T47D (cell line): Measurements from ENCODE around the gene ECEL1.
A peak's percentile ranks its signal among the peaks of the same experiment; 100 is the strongest.

Experiments
- DNase-seq, 2 experiments: peaks; one replicate each; pipeline versions ENCODE4 v3.0.0 to v3.0.0-alpha.2; 2011 to 2012; ENCODE audit warnings: low read depth in 1 of 2, low spot score in 1 of 2
- JUND ChIP-seq: IDR thresholded peaks from 2 replicates; pipeline ENCODE4 v1.6.1; 2012; ENCODE audit warnings: low read depth
- in situ Hi-C: cut with HindIII; loops from 2 replicates; pipeline ENCODE4 v1.10.0; 2016; ENCODE audit warnings: low sequenced_read_pairs, low pct_unique_long_range_greater_than_20kb

Gene ECEL1

GRCh38 chr2:232501794-232502390, 14.3 kb upstream of the ECEL1 start:
- TF ChIP-seq JUND, result no peak
- in situ Hi-C loops, result no loop called here
- DNase-seq, result no peak

- in situ Hi-C loops, result no loop called here
- DNase-seq, result no peak
- no peak for TF ChIP-seq JUND
Measured at GRCh38 chr2:232501331-232501771, 13.7 kb upstream of the ECEL1 start.

GRCh38 chr2:232498452-232498851, 10.8 kb upstream of the ECEL1 start:
- in situ Hi-C loops, result no loop called here
- no peak for TF ChIP-seq JUND
- no peak for DNase-seq

- TF ChIP-seq JUND, result no peak
- in situ Hi-C loops, result no loop called here
- no peak for DNase-seq
Measured at GRCh38 chr2:232497348-232497747, 9.7 kb upstream of the ECEL1 start.

GRCh38 chr2:232496501-232497270, 9.1 kb upstream of the ECEL1 start:
- peak in 1 of 2 experiments; percentile 9 for DNase-seq
- TF ChIP-seq JUND, result no peak
- in situ Hi-C loops, result no loop called here

- in situ Hi-C loops, result no loop called here
- no peak for DNase-seq
- TF ChIP-seq JUND, result no peak
Measured at GRCh38 chr2:232495292-232495691, 7.7 kb upstream of the ECEL1 start.

GRCh38 chr2:232494542-232494941, 6.9 kb upstream of the ECEL1 start:
- DNase-seq, result no peak
- in situ Hi-C loops, result no loop called here

GRCh38 chr2:232493701-232494474, 6.3 kb upstream of the ECEL1 start:
- in situ Hi-C loops, result no loop called here
- TF ChIP-seq JUND, result no peak
- no peak for DNase-seq

More at GRCh38 chr2:232494542-232494941, 6.9 kb upstream of the ECEL1 start:
- no peak for TF ChIP-seq JUND

- in situ Hi-C loops, result no loop called here
- DNase-seq, result no peak
- TF ChIP-seq JUND, result no peak
Measured at GRCh38 chr2:232492963-232493700, 5.5 kb upstream of the ECEL1 start.

- TF ChIP-seq JUND, result no peak
- no peak for DNase-seq
- in situ Hi-C loops, result no loop called here
Measured at GRCh38 chr2:232492236-232492848, 4.7 kb upstream of the ECEL1 start.

- in situ Hi-C loops, result no loop called here
- DNase-seq, result no peak
Measured at GRCh38 chr2:232491139-232491780, 3.6 kb upstream of the ECEL1 start.

More at GRCh38 chr2:232491139-232491780, 3.6 kb upstream of the ECEL1 start:
- no peak for TF ChIP-seq JUND
